Gastrocnemius medialis (tissue), 4 donors: Measurements from ENCODE around the gene ALK.

Source experiments
- POLR2A ChIP-seq, 2 donors: fragments of 450-650 bp; IDR thresholded peaks; one replicate each; pipeline ENCODE4 v1.6.1; 2017; ENCODE audit warnings: antibody characterized with exemption in 2 of 2, mild to moderate bottlenecking in 2 of 2, moderate library complexity in 2 of 2
- TF ChIP-seq, protein P1 (sequence below), 5 experiments: fragments of 450-650 bp in 3 of 5; fragments of 200-600 bp in 2 of 5; sonication (generic) in 2 of 5; IDR thresholded peaks in 4 of 5; conservative IDR thresholded peaks in 1 of 5; 1 replicate in 4 of 5; 2 replicates in 1 of 5; pipeline ENCODE4 v1.5.1; 2016 to 2019; ENCODE audit warnings: antibody characterized with exemption in 5 of 5, mild to moderate bottlenecking in 3 of 5, moderate library complexity in 3 of 5

DNA sequence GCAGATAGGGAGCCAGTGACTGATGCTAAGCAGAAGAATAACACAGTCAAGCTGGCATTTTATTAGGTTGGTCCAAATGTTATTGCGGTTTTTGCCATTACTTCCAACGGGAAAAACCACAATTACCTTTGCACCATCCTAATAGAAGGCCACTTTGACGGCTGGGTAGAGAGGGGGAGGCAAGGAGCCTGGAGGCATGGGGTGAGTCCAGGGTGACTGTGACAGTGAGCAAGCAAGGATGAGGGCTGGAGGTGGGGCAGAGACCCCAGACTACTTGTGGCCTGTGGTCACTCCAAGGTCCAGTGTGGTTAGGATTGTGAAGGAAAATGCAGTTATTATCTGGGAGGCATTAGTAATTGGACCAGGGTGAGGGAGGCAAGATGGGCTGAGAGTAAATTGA lies 416.6 kb downstream of the ALK start:
- TF ChIP-seq, protein P1, sequence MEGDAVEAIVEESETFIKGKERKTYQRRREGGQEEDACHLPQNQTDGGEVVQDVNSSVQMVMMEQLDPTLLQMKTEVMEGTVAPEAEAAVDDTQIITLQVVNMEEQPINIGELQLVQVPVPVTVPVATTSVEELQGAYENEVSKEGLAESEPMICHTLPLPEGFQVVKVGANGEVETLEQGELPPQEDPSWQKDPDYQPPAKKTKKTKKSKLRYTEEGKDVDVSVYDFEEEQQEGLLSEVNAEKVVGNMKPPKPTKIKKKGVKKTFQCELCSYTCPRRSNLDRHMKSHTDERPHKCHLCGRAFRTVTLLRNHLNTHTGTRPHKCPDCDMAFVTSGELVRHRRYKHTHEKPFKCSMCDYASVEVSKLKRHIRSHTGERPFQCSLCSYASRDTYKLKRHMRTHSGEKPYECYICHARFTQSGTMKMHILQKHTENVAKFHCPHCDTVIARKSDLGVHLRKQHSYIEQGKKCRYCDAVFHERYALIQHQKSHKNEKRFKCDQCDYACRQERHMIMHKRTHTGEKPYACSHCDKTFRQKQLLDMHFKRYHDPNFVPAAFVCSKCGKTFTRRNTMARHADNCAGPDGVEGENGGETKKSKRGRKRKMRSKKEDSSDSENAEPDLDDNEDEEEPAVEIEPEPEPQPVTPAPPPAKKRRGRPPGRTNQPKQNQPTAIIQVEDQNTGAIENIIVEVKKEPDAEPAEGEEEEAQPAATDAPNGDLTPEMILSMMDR (IDR thresholded peaks at IDR 0.05 in 4 of 5, conservative IDR thresholded peaks at IDR 0.05 in 1 of 5) = no peak
- no peak for TF ChIP-seq POLR2A (IDR thresholded peaks at IDR 0.05)
